HG03469 (cell line): ENCODE measurements around the gene TRPM8.
"Not testable (repeated sequence)": the region's sequence is repeated elsewhere in the genome, so short reads cannot be mapped to it uniquely, and the experiment has no call there.

Source experiments
- ATAC-seq: cut with Tn5 transposase; IDR thresholded peaks from one replicate; pipeline ENCODE4 v1.9.1; 2021; ENCODE audit warnings: mild to moderate bottlenecking, moderate library complexity, moderate number of reproducible peaks; ENCODE audit not compliant: unreplicated experiment

TRPM8 gene

GRCh38 chr2:233935426-233935825 lies 18.3 kb downstream of the TRPM8 start:
- ATAC-seq = no peak

DNA sequence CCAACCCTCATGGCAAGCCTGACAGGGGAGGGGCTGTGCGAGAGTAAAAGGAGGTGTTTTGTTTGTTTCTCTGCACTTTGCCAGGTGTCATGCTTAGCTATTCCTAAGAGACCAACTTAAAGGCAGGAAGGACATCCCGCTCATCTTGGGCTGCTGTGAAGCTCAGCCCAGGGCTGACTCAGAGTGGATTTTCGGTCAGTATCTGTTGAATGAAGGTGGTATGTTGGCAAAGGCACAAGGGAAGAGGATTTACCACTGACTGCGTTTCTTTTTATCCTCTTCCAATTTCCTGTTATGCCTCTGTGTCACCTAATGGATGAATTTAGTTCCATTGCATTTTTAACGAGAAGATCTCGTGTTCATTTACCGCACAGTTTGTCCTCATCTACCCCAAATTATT lies 18.9 kb downstream of the TRPM8 start:
- ATAC-seq = no peak

DNA sequence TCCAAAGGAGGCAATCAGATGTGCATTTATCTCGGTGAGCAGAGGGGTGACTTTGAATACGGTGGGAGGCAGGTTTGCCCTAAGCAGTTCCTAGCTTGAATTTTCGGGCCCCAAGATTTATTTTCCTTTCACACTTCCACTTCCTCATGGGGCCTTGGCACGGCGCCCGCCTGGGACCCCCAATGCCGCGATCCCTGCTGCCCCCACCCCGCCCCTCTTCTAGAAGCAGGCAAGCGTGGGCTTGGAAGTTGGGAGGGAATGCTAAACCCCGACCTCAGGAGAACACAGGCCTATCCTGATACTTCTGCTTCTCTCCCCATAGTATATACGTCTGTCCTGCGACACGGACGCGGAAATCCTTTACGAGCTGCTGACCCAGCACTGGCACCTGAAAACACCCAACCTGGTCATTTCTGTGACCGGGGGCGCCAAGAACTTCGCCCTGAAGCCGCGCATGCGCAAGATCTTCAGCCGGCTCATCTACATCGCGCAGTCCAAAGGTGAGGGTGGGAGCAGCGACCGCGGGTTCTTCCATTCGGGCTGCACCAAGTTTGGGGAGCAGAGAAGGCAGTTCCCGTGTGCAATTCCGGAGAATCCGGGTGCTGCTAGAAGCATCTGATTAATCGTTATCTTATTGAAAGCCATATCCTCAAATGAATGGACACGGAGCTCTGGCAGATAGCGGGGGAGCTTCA lies 21.6 kb downstream of the TRPM8 start:
- no peak for ATAC-seq

GRCh38 chr2:233940376-233941276 lies 23.5 kb downstream of the TRPM8 start:
- no peak for ATAC-seq

GRCh38 chr2:233942731-233943130 lies 25.6 kb downstream of the TRPM8 start:
- ATAC-seq = no peak

GRCh38 chr2:233944269-233944668 lies 27.1 kb downstream of the TRPM8 start:
- ATAC-seq = no peak

- ATAC-seq = no peak
Observed at GRCh38 chr2:233944722-233945121, 27.5 kb downstream of the TRPM8 start.

GRCh38 chr2:233945146-233945545 lies 28.0 kb downstream of the TRPM8 start:
- no peak for ATAC-seq

- ATAC-seq = no peak
Observed at GRCh38 chr2:233950078-233950825, 33.1 kb downstream of the TRPM8 start.

GRCh38 chr2:233952335-233952734 lies 35.2 kb downstream of the TRPM8 start:
- no peak for ATAC-seq

DNA sequence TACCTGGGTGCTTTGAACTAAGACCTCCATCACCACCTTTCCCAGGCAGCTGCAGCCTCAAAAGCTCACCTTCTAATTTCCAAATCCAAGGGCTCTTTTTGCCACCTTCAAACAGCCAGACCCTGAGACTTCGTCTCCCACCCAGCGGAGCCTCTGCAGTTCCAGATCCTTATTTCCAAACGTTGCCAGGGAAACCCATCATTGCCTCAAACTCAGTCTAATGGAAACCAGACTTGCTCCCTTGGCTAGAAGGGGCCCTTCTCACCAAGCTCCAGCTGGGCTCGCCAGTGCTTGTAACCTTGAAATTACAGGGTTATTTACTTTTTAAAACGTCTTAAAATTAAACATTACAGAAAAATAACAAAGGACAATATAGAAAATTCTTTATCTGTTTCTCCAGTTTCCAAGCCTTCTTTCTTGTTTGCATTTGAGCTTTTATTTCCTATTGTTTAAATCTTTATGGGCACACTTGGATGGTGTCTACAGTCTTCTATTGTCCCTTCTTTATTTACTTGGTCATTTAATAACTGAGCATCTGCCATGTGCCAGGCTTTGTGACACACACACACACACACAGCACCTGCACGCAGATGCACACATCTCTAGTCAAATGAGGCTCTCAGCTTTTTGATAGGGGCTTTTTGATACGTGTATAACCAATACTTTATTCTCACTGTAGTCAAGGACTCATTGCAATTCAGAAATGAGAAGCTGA lies 36.1 kb downstream of the TRPM8 start:
- ATAC-seq = no peak

- ATAC-seq = no peak
Observed at GRCh38 chr2:233960203-233960602, 43.0 kb downstream of the TRPM8 start.

DNA sequence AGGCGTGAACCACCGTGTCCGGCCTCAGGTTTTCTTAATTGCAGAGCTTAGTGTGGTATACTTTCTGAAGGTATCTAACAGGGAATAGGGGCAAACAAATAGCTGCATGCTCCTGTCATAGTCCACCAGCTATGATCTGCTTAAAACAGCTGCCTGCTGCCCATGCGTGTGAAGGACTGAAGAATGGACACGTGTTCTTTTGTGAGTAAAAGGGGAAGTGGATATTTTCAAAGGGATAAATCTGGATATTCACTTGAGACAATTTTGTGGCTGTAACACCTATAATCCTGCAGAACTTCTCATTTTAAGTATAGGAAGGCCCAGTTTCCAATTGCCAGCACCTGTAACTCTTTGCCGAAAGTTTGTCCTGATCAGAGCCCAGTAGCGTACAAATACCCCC lies 44.7 kb downstream of the TRPM8 start:
- ATAC-seq = no peak

GRCh38 chr2:233964581-233964980 lies 47.4 kb downstream of the TRPM8 start:
- no peak for ATAC-seq

DNA sequence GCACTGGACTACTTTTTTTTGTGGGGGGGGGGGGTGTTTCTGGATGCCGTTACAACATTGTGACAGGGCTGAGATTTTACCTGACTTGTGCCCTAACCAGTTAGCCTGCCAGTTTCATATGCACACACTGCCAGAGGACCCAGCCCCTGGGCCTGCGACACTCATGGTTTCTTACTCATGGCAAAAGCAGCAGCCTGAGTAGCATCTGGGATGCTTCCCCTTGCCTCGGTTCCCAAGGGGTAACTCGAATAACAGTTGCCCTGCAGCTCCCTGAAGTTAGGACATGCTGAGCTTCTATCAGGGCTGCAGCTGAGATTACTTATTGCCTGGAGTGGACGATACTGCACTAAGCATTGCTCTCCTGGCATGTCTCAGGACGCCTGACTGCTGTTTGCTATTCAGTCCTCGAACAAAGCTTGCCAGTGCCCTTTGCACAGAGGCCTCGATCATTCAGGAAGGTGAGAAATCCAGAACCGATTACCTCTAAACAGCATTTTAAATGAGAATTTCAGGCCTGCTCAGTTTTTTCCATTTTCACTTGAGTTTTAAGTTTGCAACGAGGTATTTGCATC lies 47.9 kb downstream of the TRPM8 start:
- ATAC-seq = no peak

- not testable (repeated sequence) for ATAC-seq
Observed at GRCh38 chr2:233965646-233966045, 48.5 kb downstream of the TRPM8 start.

GRCh38 chr2:233966388-233966787 lies 49.2 kb downstream of the TRPM8 start:
- ATAC-seq = no peak

- ATAC-seq = no peak
Observed at GRCh38 chr2:233967164-233967563, 50.0 kb downstream of the TRPM8 start.

DNA sequence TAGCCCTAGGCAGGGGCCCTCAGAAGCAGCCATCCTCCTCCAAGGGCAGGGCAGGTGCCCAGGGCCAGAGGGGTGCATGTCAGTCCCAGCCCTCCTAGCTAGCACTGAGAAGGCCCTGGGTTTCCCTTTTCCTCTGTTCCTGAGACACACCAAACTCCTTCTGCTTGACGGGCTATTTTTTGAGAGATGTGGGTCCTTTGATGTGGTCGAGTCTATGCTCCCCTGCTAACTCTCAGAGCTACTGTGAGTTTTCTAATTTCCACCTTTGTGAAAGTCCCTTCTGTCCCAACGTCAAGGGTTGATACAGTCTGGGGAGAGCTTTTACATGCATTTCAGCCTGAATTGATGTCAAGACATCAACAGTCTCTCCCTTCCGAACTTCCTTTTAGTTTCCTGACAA lies 51.4 kb downstream of the TRPM8 start:
- ATAC-seq = no peak

- ATAC-seq = not testable (repeated sequence)
Observed at GRCh38 chr2:233972460-233972859, 55.3 kb downstream of the TRPM8 start.
